Sciatic nerve (tissue), 2 donors: ENCODE results near the gene ENTREP3. TPM values are rescaled to one million over a fixed set of nuclear protein-coding genes. Genes with fewer than 3 reads are reported as not detected.
"Not testable (repeated sequence)": the region's sequence is repeated elsewhere in the genome, so short reads cannot be mapped to it uniquely, and the experiment has no call there.

Experiments used
- ATAC-seq: fragments of 200-7000 bp; cut with Tn5 transposase; one replicate; pipeline ENCODE4 v1.9.1; 2020; ENCODE audit warnings: mild to moderate bottlenecking, moderate library complexity
- DNase-seq: peaks from one replicate; pipeline ENCODE4 v3.0.0-alpha.2; 2020; ENCODE audit warnings: low spot score
- intact Hi-C: fragments of 100-400 bp; cut with DNase I; formaldehyde crosslinking; loops from one replicate; pipeline ENCODE4 v1.14.2; 2022
- total RNA-seq: library from RNA; stranded (reverse); fragmentation: NEBNext Ultra II Directional; extraction: Animal tissue kit (Norgen Biotek cat#: 25700); gene quantifications from one replicate; pipeline ENCODE4 v1.2.1, GENCODE V29; 2021
- donor health status: DM: no; HTN: no; CAD: no.
- donor health status: DM: no; HTN: no; CAD: no.

ENTREP3 gene
- total RNA-seq, 1 donor from 2014 or later, result 28.4 TPM

- ATAC-seq, result peak; percentile 3
- intact Hi-C loops, result no loop called here
- no peak for DNase-seq
Observed at GRCh38 chr1:155256058-155256852, 972 bp upstream of the ENTREP3 start.

GRCh38 chr1:155254714-155255242 is 505 bp downstream of the ENTREP3 start:
- DNase-seq (peak; percentile 75), ATAC-seq (peak; percentile 9)
- intact Hi-C loops, result no loop called here

GRCh38 chr1:155254228-155254713 is 1.0 kb downstream of the ENTREP3 start:
- DNase-seq (no peak), ATAC-seq (peak; percentile 1)
- intact Hi-C loops, result no loop called here

- ATAC-seq (no peak), DNase-seq (no peak)
- intact Hi-C loops, result no loop called here
Observed at GRCh38 chr1:155253797-155254196, 1.5 kb downstream of the ENTREP3 start.

GRCh38 chr1:155253208-155253607 is 2.1 kb downstream of the ENTREP3 start:
- intact Hi-C loops, result no loop called here
- ATAC-seq, result no peak
- DNase-seq, result no peak

- intact Hi-C loops, result no loop called here
- no peak for DNase-seq
- ATAC-seq, result no peak
Observed at GRCh38 chr1:155251566-155251965, 3.7 kb downstream of the ENTREP3 start.

GRCh38 chr1:155250633-155251449 is 4.4 kb downstream of the ENTREP3 start:
- intact Hi-C loops, result no loop called here
- DNase-seq, result peak; percentile 96
- peak; percentile 78 for ATAC-seq

GRCh38 chr1:155250246-155250632 is 5.0 kb downstream of the ENTREP3 start:
- ATAC-seq (no peak), DNase-seq (no peak)
- intact Hi-C loops, result no loop called here

- ATAC-seq, result no peak
- intact Hi-C loops, result no loop called here
Observed at GRCh38 chr1:155247667-155248553, 7.4 kb downstream of the ENTREP3 start.

GRCh38 chr1:155246796-155247195 is 8.5 kb downstream of the ENTREP3 start:
- DNase-seq, ATAC-seq, intact Hi-C loops: not testable (repeated sequence)

More at GRCh38 chr1:155247667-155248553, 7.4 kb downstream of the ENTREP3 start:
- DNase-seq, result no peak

GRCh38 chr1:155245163-155245524 is 10.1 kb downstream of the ENTREP3 start:
- intact Hi-C loops, result no loop called here
- ATAC-seq (no peak), DNase-seq (no peak)

- peak; percentile 96 for ATAC-seq
- DNase-seq, result peak; percentile 98
- intact Hi-C loops, result no loop called here
Observed at GRCh38 chr1:155244368-155245162, 10.7 kb downstream of the ENTREP3 start.

- intact Hi-C loops, result no loop called here
- ATAC-seq (no peak), DNase-seq (no peak)
Observed at GRCh38 chr1:155242805-155243358, 12.4 kb downstream of the ENTREP3 start.

GRCh38 chr1:155241841-155242264 is 13.4 kb downstream of the ENTREP3 start:
- intact Hi-C loops, result no loop called here
- DNase-seq, result no peak
- no peak for ATAC-seq

GRCh38 chr1:155241069-155241679 is 14.1 kb downstream of the ENTREP3 start:
- intact Hi-C loops, result no loop called here
- DNase-seq (peak; percentile 81), ATAC-seq (peak; percentile 36)

GRCh38 chr1:155236451-155236850 is 18.8 kb downstream of the ENTREP3 start:
- ATAC-seq, result no peak
- intact Hi-C loops, result no loop called here

GRCh38 chr1:155235375-155235774 is 19.9 kb downstream of the ENTREP3 start:
- intact Hi-C loops, DNase-seq, ATAC-seq: not testable (repeated sequence)

More at GRCh38 chr1:155236451-155236850, 18.8 kb downstream of the ENTREP3 start:
- DNase-seq, result no peak
